AG10803 (cell line): Measurements from ENCODE around the gene FIGN.

Experiments used
- DNase-seq: peaks from one replicate; pipeline ENCODE4 v3.0.0; 2010; ENCODE audit warnings: low read depth
- H3K4me3 ChIP-seq: 2 replicates; pipeline ENCODE4 v1.5.1; 2011; ENCODE audit warnings: mild to moderate bottlenecking, low read length, control low read depth
- CTCF ChIP-seq: conservative IDR thresholded peaks from 2 replicates; pipeline ENCODE4 v1.5.1; 2011; ENCODE audit warnings: mild to moderate bottlenecking, low read length, control low read depth, inconsistent platforms

FIGN gene

GRCh38 chr2:163611557-163611906 lies 124.3 kb downstream of the FIGN start:
- H3K4me3 ChIP-seq, result no peak overlapping the region
- TF ChIP-seq CTCF, result no peak
- DNase-seq, result no peak

GRCh38 chr2:163610817-163611556 lies 124.8 kb downstream of the FIGN start:
- no peak for DNase-seq
- no peak overlapping the region for H3K4me3 ChIP-seq
- TF ChIP-seq CTCF, result no peak

GRCh38 chr2:163607630-163608029 lies 128.2 kb downstream of the FIGN start:
- DNase-seq, result no peak
- TF ChIP-seq CTCF, result no peak
- H3K4me3 ChIP-seq, result no peak overlapping the region

- no peak overlapping the region for H3K4me3 ChIP-seq
- no peak for DNase-seq
- TF ChIP-seq CTCF, result no peak
Observed at GRCh38 chr2:163606878-163607277, 128.9 kb downstream of the FIGN start.

- DNase-seq, result no peak
- H3K4me3 ChIP-seq, result no peak overlapping the region
- no peak for TF ChIP-seq CTCF
Observed at GRCh38 chr2:163605779-163606178, 130.0 kb downstream of the FIGN start.

- peak; percentile 65 for DNase-seq
- H3K4me3 ChIP-seq, result no peak overlapping the region
- no peak for TF ChIP-seq CTCF
Observed at GRCh38 chr2:163604941-163605555, 130.8 kb downstream of the FIGN start.

- DNase-seq, result no peak
- H3K4me3 ChIP-seq, result no peak overlapping the region
- no peak for TF ChIP-seq CTCF
Observed at GRCh38 chr2:163602196-163602595, 133.6 kb downstream of the FIGN start.
